Measurements from ENCODE around the gene PCDHAC2. TPM values are rescaled to one million over a fixed set of nuclear protein-coding genes. Genes with fewer than 3 reads are reported as not detected.

The PCDHAC2 gene
- total RNA-seq, 1 donor from 2014 or later = 4.9 TPM

- TF ChIP-seq CTCF (IDR thresholded peaks at IDR 0.05) = no peak
- Mint-ChIP-seq H3K4me1 (ENCODE audit: low read depth) (peaks cover 31% of the 10 kb centered on the region), H3K4me3 (ENCODE audit: unreplicated experiment) (no peak overlapping the region), H3K9me3 (ENCODE audit: low read depth) (no peaks in the 10 kb centered on the region), H3K27me3 (ENCODE audit: low read depth) (no peaks in the 10 kb centered on the region), H3K27ac (ENCODE audit: unreplicated experiment) (no peak overlapping the region), H3K36me3 (ENCODE audit: low read depth) (no peaks in the 10 kb centered on the region)
- no peak for DNase-seq (ENCODE audit: low spot score)
These were observed 4.1 kb upstream of the PCDHAC2 start for GRCh38 chr5:140962190-140962589.

GRCh38 chr5:140964356-140964755, 1.9 kb upstream of the PCDHAC2 start:
- H3K4me1 Mint-ChIP-seq (ENCODE audit: low read depth) = peaks cover 35% of the 10 kb centered on the region
- no peak overlapping the region for H3K4me3 Mint-ChIP-seq (ENCODE audit: unreplicated experiment)
- H3K36me3 Mint-ChIP-seq (ENCODE audit: low read depth) = peaks cover 2% of the 10 kb centered on the region

GRCh38 chr5:140965905-140966292, 377 bp upstream of the PCDHAC2 start:
- peak overlapping the region; percentile 96 for H3K4me3 Mint-ChIP-seq (ENCODE audit: unreplicated experiment)
- H3K27ac Mint-ChIP-seq (ENCODE audit: unreplicated experiment) = peak overlapping the region; percentile 95
- H3K9me3 Mint-ChIP-seq (ENCODE audit: low read depth) = no peaks in the 10 kb centered on the region
- peaks cover 2% of the 10 kb centered on the region for H3K36me3 Mint-ChIP-seq (ENCODE audit: low read depth)
- no peak for DNase-seq (ENCODE audit: low spot score)
- no peaks in the 10 kb centered on the region for H3K27me3 Mint-ChIP-seq (ENCODE audit: low read depth)
- peaks cover 47% of the 10 kb centered on the region for H3K4me1 Mint-ChIP-seq (ENCODE audit: low read depth)
- TF ChIP-seq CTCF (IDR thresholded peaks at IDR 0.05) = no peak

More at GRCh38 chr5:140964356-140964755, 1.9 kb upstream of the PCDHAC2 start:
- DNase-seq (ENCODE audit: low spot score) = no peak
- H3K27me3 Mint-ChIP-seq (ENCODE audit: low read depth) = no peaks in the 10 kb centered on the region
- peak overlapping the region; percentile 95 for H3K27ac Mint-ChIP-seq (ENCODE audit: unreplicated experiment)
- no peak for TF ChIP-seq CTCF (IDR thresholded peaks at IDR 0.05)
- H3K9me3 Mint-ChIP-seq (ENCODE audit: low read depth) = no peaks in the 10 kb centered on the region

- Mint-ChIP-seq H3K4me1 (ENCODE audit: low read depth) (peaks cover 46% of the 10 kb centered on the region), H3K4me3 (ENCODE audit: unreplicated experiment) (peak overlapping the region; percentile 96), H3K36me3 (ENCODE audit: low read depth) (peaks cover 2% of the 10 kb centered on the region), H3K9me3 (ENCODE audit: low read depth) (no peaks in the 10 kb centered on the region), H3K27me3 (ENCODE audit: low read depth) (no peaks in the 10 kb centered on the region), H3K27ac (ENCODE audit: unreplicated experiment) (no peak overlapping the region)
- TF ChIP-seq CTCF (IDR thresholded peaks at IDR 0.05) = no peak
- DNase-seq (ENCODE audit: low spot score) = peak; percentile 90
These were observed 1.1 kb downstream of the PCDHAC2 start for GRCh38 chr5:140967226-140967893.

GRCh38 chr5:140969880-140970279, 3.6 kb downstream of the PCDHAC2 start:
- no peak for DNase-seq (ENCODE audit: low spot score)
- no peak for TF ChIP-seq CTCF (IDR thresholded peaks at IDR 0.05)
- H3K9me3 Mint-ChIP-seq (ENCODE audit: low read depth) = no peaks in the 10 kb centered on the region
- H3K36me3 Mint-ChIP-seq (ENCODE audit: low read depth) = peaks cover 2% of the 10 kb centered on the region
- H3K4me3 Mint-ChIP-seq (ENCODE audit: unreplicated experiment) = no peak overlapping the region
- H3K27me3 Mint-ChIP-seq (ENCODE audit: low read depth) = no peaks in the 10 kb centered on the region
- H3K27ac Mint-ChIP-seq (ENCODE audit: unreplicated experiment) = no peak overlapping the region
- peaks cover 39% of the 10 kb centered on the region for H3K4me1 Mint-ChIP-seq (ENCODE audit: low read depth)

Data from chondrocyte (in vitro differentiated cells).